DMS114 treated with DMSO at 0.1 percent for 48 hours (cell line): ENCODE measurements around the gene MSS51.

Experiments used
- DNase-seq: peaks from one replicate; lab custom pipeline; 2025; ENCODE audit not compliant: unreplicated experiment; lab: John Stamatoyannopoulos, UW

Gene MSS51

DNA sequence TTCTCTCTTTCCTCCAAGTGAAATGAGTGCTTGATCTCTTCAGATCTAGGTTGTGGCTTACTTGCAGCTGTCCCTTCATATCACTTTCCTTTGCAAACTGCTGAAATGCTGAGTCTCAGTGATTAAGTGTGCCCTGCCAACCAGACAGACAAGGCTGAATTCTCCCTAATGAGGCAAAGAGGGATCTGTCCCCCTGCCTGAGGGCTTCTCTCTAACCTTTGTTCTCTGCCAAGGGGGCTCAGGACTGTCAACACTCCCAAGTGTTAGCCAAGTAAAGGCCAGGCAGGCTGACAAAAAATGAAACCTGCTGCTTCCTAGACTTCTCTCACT, at the start of gene MSS51:
TSS of gene MSS51 (minus strand) at position 24 of the 330 bp plus-strand sequence. CDS start 5,277 bp downstream, outside the sequence.
- DNase-seq: no peak

DNA sequence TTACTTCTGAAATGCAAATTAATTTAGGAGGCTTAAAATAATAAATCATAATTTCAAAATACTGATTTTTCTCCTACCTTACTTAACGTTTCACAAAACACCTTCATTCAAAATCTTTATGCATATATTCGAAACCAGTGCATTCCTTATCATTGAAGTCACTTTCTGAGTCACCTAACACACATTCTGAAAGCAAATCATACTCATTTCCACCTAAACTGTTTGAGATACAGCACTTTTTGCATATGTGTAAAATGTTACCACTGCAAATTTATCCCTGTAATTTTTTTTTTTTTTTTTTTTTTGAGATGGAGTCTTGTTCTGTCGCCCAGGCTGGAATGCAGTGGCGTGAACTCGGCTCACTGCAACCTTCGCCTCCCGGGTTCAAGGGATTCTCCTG, 46.8 kb upstream of the MSS51 start:
- no peak for DNase-seq

- DNase-seq: no peak
Observed at GRCh38 chr10:73478636-73479035, 45.3 kb upstream of the MSS51 start.

DNA sequence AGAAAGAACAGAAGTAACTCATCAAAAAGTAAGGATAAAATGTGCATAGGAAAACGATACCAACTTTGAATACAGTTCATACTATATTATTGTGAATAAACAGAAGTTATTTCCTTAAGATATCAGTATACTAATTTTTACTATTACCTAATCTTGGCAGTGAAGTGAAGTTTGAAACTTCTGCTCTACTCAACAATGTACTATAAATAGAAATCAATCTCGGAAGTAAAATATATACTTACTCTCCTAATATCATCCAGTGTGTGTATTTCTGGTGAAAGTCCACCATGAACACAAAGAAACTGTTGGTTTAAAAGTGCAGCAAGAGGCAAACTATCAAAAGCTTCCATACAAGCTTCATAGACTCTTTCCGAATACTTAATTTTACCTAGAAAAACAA, 37.9 kb upstream of the MSS51 start:
- DNase-seq: no peak

GRCh38 chr10:73469579-73469978, 36.2 kb upstream of the MSS51 start:
- no peak for DNase-seq

DNA sequence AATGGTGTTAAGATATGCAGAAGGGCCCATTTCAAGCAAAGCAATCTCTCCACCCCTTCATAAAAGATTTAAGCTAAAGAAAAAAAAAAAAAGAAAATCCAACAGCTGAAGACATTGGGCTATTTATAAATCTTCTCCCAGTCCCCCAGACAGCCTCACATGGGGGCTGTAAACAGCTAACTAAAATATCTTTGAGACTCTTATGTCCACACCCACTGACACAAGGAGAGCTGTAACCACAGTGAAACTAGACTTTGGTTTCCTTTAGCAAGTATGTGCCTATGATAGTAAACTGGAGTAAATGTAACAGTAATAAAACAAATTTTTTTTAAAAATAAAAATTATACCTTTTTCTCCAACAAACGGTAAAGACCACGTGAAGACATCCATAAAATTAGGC, 33.8 kb upstream of the MSS51 start:
- no peak for DNase-seq

DNA sequence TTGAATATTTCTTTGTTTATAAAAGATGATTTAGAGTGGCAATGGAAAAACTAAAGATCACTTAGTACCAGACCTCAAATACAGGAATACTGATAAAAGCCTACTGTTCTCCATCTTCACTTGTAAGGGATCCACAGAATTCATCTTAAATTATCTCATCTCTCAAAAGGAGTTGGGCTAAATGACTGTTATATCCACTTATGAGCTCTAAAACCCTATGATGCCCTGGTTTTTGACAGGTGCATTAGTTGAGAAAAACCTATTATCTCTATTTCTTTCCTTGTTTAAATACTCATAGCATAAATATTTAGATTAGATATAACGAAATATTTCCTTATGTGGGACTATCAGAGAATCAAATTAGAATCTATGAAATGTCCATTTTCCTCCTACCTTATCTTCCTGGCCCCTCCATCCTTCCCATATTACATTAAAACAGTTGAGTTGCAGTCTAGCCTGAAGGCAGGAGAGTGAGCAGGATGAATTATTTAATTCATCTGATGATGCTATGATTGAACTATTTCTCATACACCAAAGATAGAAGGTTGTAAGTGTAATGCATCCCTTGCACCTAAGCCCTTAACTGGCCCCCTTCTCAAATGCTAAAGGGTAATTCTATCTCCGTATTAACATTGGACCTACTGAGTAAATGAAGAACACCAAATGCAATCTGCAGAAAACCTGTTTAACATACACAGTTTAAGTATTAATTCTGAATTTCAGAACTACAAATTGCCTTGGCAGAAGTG, 32.8 kb upstream of the MSS51 start:
- DNase-seq: no peak

DNA sequence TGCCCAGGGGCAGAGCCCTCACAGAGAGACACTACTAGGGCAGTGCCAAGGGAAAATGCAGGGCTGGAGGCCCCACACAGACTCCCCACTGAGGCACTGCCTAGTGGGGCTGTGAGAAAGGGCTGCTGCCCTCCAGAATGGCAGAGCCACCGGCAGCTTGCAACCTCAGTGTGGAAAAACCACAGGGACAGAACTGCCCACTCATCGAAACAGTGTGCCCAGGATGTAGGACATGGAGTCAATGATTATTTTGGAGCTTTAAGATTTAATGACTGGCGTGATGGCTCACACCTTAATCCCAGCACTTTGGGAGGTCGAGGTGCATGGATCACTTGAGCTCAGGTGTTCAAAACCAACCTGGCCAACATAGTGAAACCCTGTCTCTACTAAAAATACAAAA, 27.5 kb upstream of the MSS51 start:
- no peak for DNase-seq

DNA sequence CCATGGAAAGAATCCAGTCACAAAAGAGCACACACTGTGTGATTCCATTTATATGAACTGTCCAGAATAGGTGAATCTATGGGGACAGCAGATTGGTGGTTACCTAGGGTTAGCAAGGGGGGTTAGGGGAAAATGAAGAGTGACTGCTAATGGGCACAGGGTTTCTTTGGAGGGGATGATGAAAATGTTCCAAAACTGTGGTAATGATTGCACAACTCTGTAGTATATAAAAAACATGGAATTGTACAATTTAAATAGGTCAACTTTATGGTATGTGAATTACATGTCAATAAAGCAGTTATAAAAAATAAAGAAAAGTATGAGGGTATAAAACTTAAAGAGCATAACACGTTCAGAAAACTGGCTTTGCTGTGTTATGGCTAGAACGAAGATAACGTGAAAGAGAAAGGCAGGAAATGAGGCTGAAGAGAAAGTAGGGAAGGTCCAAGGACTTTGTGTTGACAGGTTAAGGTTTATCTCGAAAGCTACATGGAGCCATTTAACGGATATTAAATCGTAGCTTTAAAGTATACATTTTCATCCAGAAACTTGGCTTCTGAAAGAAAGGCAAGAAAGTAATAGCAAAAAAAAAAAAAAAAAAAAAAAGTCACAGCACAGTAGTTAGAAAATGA, 26.4 kb upstream of the MSS51 start:
- no peak for DNase-seq

- DNase-seq: no peak
Observed at GRCh38 chr10:73456187-73456890, 23.0 kb upstream of the MSS51 start.

DNA sequence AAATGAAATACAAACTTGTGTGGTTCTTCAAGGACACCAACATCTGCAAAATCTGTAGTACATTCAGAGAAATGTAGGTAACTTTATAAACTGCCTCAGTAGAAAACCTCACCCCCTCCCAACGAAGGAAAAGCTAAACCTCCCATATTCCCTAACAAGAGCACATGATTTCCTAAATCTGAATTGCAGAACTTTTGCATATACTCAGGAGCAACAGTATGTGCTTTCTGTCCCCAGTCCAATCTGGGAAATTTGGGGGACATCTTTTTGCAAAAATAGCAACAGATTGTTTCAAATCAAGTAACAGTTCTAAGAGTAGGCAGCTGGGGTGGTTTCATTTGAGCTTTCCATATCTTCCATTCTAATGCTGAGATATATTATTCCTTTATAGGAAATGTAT, 15.8 kb upstream of the MSS51 start:
- DNase-seq: no peak

GRCh38 chr10:73448384-73448783, 15.0 kb upstream of the MSS51 start:
- DNase-seq: no peak

GRCh38 chr10:73446926-73447325, 13.6 kb upstream of the MSS51 start:
- no peak for DNase-seq

DNA sequence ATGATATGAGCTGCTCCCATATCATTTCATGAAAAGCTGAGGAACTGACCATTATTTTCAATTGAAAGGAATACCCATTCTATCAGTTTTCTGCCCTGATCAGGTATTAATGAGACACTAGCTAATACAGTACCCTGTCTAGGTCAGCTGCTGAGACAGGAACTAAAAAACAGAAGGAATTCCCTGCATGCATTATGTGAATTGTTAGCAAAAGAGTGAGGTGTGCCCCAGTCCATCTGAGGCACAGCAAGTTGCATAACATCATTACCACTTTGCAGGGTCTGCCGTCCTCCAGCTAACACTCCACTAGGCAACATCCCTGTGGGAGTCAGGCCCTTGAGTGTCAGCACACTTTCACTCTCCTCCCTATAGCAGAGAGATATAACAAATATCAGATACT, 11.1 kb upstream of the MSS51 start:
- DNase-seq: no peak

DNA sequence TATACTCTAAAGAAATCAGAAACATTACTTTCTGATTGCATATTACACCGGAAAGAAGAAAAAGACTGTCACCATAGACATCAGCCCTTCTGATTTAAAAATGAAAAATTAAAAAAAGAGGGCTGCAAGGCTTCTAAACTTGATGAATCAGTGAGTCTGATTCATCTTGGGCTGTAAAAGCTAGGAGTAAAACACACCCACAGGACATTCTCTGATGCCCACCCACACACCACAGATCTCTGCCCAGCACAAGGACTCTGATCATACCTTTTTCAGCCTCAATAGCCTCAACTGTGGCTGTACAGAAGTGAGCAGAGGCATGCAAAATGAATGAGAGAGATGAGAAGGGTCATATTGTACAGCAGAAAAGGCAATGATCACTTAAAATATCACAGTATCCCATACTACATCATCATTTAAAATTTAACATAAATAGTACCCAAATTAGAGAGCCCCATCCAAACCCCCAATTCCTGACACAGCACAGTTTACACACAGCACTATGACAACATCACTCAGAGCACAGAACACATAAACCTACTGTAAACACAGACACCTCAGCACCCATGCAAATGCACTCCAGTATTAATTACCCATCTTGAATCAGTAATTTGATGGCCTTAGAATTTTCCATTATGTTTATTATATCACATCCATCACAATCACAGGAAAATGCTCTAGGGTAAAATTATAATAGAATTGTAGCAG, 6.4 kb upstream of the MSS51 start:
- no peak for DNase-seq

GRCh38 chr10:73439055-73439454, 5.7 kb upstream of the MSS51 start:
- DNase-seq: no peak

GRCh38 chr10:73432646-73433537, 469 bp downstream of the MSS51 start:
- no peak for DNase-seq

DNA sequence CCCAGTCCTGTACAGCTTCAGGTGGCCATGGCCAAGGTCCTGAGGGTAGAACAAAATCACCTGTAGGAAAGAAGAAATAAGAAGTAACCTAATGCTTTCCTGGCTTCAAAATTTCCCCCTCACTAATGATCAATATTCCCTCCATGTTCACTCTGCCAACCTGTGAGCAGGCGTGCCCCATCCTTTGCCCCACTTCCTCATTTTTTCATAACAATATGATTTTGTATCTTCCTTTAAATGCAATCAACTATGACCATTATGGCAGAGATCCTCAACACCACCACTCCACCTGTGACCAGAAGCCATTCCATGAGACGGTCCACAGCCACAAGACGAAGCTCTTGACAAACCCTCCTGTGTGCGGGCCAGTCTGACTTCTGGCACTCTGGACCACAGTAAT, 7.0 kb downstream of the MSS51 start:
- no peak for DNase-seq

GRCh38 chr10:73424478-73424877, 8.9 kb downstream of the MSS51 start:
- DNase-seq: no peak

- no peak for DNase-seq
Observed at GRCh38 chr10:73423309-73423708, 10.1 kb downstream of the MSS51 start.

DNA sequence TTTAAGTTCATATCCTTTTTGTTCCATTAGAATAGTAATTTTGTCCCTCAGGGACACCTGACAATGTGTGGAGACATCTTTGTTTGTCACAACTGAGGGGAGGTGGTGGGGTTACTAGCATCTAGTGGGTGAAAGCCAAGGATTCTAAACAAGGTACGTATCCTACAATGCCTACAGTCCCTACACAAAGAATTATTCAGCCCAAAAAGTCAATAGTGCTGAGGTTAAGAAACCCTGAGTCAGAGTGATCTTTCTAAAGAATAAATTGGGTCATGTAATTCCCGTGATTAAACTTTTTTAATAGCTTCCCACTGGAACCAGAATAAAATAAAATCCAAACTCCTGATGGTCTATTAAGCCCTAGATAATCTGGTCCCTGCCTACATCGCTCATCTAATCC, 16.8 kb downstream of the MSS51 start:
- DNase-seq: no peak
